ENCODE measurements around the gene NR6A1.

NR6A1 gene

DNA sequence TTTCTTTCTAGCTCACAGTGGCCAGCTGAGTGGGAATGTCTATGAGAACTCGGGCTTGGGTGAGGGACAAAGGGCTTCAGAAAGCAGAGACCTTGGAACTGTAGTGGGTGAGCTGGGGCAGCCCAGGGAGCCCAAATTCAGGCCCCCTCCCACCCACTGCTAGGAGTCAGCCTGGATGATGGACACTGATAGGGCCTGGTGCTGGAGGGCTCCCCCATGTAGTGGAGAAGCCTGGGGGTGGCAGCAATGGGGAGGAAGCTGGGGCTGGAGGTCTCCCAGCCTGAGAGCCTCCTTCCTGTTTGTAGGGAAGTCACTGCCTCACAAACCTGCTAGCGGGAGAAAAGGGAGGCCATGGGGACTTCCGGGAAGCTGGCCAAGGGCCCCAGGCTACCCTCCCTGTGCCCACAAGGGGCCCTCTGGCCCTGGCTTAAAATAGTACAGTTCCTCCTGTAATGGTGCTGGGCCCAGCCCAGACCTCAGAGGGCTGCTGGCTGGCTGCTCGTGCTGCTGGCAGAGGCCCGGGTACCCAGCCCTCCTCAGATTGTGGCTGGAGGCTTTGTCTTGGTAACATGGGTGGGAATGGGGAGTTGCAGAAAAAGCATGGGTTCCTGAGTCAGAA is 257.6 kb downstream of the NR6A1 start:
- H3K4me3 ChIP-seq (ENCODE audit: low read length) = no peak overlapping the region
- no peak overlapping the region for H3K27ac ChIP-seq (ENCODE audit: low read depth, low read length)
- peaks cover 8% of the 10 kb centered on the region for H3K27me3 ChIP-seq (ENCODE audit: control insufficient read depth, insufficient read depth, low read length)
- no peaks in the 10 kb centered on the region for H3K36me3 ChIP-seq (ENCODE audit: control insufficient read depth, insufficient read depth, low read length)
- H3K4me1 ChIP-seq (ENCODE audit: control insufficient read depth, insufficient read depth, low read length) = no peaks in the 10 kb centered on the region
- H3K9ac ChIP-seq (ENCODE audit: low read length) = no peak overlapping the region

DNA sequence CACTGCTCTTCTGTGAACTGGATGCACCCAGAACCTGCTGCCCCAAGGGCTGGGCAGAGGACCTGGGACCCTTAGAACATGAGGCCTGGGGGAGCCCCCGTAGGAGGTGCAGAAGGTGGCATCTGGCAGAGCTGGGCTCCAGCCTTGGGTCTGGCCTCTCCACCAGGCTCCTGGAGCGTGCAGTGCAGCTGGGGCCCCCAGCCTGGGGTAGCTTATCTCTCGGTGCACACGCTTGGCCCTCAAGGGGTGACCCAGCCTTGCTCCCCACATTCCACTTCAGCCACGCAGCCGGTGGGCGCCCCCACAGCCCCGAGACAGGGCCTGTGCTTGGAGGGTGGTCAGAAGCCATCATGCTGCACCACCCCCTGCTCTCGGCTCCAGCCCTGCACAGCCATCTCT is 258.3 kb downstream of the NR6A1 start:
- no peaks in the 10 kb centered on the region for H3K4me1 ChIP-seq (ENCODE audit: control insufficient read depth, insufficient read depth, low read length)

DNA sequence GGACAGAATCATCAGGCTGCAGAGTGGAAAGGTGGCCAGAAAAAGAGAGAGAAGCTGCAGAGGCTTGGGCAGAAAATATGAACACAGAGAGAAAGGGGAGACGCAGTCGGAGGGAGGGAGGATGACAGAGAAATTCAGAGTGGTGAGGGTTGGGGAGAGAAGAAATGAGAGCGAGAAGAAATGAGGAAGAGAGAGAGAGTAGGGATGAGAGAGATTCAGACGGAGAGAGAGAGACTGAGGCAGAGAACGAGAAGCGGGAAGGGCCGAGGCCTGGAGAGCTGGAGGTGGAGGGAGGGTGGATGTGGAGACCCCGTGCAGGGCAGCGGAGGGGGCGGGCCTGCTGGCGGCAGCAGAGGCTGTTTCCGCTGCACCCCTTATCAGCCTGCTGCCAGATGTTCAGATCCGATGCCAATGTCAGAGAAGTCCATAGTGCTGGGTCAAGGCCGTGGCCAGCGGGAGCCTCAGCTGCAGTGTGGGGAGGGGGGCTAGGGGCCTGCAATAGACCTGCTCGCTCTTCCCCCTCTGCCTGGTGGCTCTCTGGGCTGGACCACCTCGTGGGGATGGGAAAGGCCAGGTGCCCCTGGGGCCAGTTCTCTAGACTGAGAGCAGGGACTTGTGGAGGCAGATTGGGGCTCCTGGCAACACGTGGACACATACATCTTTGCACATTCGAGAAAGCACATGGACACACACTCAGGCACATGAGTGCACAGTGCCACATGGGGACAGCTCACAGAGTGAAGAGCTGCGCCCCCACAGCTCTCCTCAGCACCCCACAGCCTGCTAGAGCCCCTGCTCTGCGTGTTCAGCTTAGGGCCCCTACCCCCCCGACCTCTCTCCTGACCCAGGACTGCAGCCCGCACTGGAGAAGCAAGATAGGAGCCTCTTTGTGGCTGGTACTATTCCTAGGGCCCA is 259.0 kb downstream of the NR6A1 start:
- Histone ChIP-seq H3K27me3 (ENCODE audit: control insufficient read depth, insufficient read depth, low read length) (peaks cover 8% of the 10 kb centered on the region), H3K4me3 (ENCODE audit: low read length) (no peak overlapping the region), H3K4me1 (ENCODE audit: control insufficient read depth, insufficient read depth, low read length) (no peaks in the 10 kb centered on the region), H3K27ac (ENCODE audit: low read depth, low read length) (no peak overlapping the region), H3K36me3 (ENCODE audit: control insufficient read depth, insufficient read depth, low read length) (no peaks in the 10 kb centered on the region), H3K9ac (ENCODE audit: low read length) (no peak overlapping the region)

More for the DNA sequence above, 258.3 kb downstream of the NR6A1 start:
- H3K9ac ChIP-seq (ENCODE audit: low read length) = no peak overlapping the region
- H3K27me3 ChIP-seq (ENCODE audit: control insufficient read depth, insufficient read depth, low read length) = peaks cover 8% of the 10 kb centered on the region
- no peak overlapping the region for H3K4me3 ChIP-seq (ENCODE audit: low read length)
- no peak overlapping the region for H3K27ac ChIP-seq (ENCODE audit: low read depth, low read length)
- H3K36me3 ChIP-seq (ENCODE audit: control insufficient read depth, insufficient read depth, low read length) = no peaks in the 10 kb centered on the region

- H3K36me3 ChIP-seq (ENCODE audit: control insufficient read depth, insufficient read depth, low read length) = no peaks in the 10 kb centered on the region
- H3K4me1 ChIP-seq (ENCODE audit: control insufficient read depth, insufficient read depth, low read length) = no peaks in the 10 kb centered on the region
- no peak overlapping the region for H3K4me3 ChIP-seq (ENCODE audit: low read length)
- peaks cover 8% of the 10 kb centered on the region for H3K27me3 ChIP-seq (ENCODE audit: control insufficient read depth, insufficient read depth, low read length)
- H3K9ac ChIP-seq (ENCODE audit: low read length) = no peak overlapping the region
- H3K27ac ChIP-seq (ENCODE audit: low read depth, low read length) = no peak overlapping the region
Observed at GRCh38 chr9:124511426-124511840, 259.7 kb downstream of the NR6A1 start.

DNA sequence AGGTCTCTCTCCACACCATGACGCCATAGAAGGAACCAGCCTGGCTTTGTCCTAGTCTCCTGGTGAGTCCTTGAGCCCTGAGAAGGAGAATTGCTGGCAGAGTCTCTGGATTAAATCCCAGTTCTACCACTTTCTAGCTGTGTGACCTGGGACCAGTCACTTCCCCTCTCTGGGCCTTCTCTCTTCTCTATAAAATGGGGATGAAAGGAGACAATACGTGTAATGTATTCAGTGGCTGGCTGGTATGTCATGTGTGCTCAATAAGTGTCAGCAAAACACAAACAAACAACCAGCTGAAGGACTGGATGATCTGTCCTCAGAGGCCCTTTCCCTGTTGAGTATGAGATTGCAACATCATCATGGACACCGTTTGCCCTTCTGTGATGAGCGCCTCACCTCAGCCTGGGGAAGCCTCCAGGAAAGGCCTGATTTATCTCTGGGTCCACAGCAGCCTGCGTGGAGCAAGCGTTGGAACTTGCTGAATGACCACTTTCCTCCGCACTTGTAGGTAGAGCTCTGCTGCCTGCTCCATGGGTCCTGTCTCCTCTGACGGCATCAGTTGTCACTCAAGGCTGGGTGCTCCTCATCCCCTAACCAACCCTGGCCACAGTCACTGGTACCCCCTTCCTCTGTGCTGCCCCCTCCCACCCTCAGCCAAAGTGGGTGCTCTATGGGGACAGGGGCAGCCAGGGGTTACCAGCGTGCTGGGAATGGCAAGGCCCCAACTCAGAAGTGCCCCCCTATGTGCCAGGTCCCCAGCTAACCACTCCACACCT is 260.3 kb downstream of the NR6A1 start:
- no peaks in the 10 kb centered on the region for H3K36me3 ChIP-seq (ENCODE audit: control insufficient read depth, insufficient read depth, low read length)
- no peak overlapping the region for H3K9ac ChIP-seq (ENCODE audit: low read length)
- H3K4me3 ChIP-seq (ENCODE audit: low read length) = no peak overlapping the region
- H3K27ac ChIP-seq (ENCODE audit: low read depth, low read length) = no peak overlapping the region
- no peaks in the 10 kb centered on the region for H3K4me1 ChIP-seq (ENCODE audit: control insufficient read depth, insufficient read depth, low read length)
- H3K27me3 ChIP-seq (ENCODE audit: control insufficient read depth, insufficient read depth, low read length) = peaks cover 8% of the 10 kb centered on the region

DNA sequence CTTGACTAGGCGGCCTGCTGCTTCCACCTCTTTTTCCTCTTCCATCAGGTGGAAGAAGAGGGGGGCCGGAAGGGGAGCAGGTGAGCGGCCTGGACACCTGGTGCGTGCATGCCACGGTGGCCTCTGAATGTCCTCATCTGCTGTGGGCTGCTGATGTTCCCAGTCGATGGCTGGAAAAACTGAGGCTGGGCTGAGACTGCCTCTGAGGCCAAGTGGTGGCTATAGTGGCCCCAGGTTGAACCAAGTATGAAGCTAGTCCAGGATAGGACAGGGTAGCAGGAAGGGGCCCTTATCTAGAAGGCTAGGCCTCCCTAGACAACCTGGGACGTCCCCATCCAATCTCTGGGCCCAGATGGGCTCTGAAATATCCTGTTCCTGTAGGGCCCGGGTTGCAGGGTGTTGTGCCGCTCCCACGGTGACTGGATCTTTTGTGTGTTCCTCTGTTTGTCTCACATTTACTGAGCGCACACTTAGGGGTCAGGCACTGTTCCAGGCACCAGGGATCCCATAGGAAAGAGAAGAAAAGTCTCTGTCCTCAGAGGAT is 263.2 kb downstream of the NR6A1 start:
- Histone ChIP-seq H3K27me3 (ENCODE audit: control insufficient read depth, insufficient read depth, low read length) (peaks cover 21% of the 10 kb centered on the region), H3K27ac (ENCODE audit: low read depth, low read length) (no peak overlapping the region), H3K9ac (ENCODE audit: low read length) (no peak overlapping the region), H3K4me3 (ENCODE audit: low read length) (no peak overlapping the region), H3K4me1 (ENCODE audit: control insufficient read depth, insufficient read depth, low read length) (no peaks in the 10 kb centered on the region), H3K36me3 (ENCODE audit: control insufficient read depth, insufficient read depth, low read length) (no peaks in the 10 kb centered on the region)

- Histone ChIP-seq H3K27ac (ENCODE audit: low read depth, low read length) (no peak within 1 kb of the TSS), H3K9ac (ENCODE audit: low read length) (no peak within 1 kb of the TSS), H3K4me3 (ENCODE audit: low read length) (no peak within 1 kb of the TSS), H3K27me3 (ENCODE audit: control insufficient read depth, insufficient read depth, low read length) (peaks cover 23% of the 10 kb centered on the region), H3K4me1 (ENCODE audit: control insufficient read depth, insufficient read depth, low read length) (no peaks in the 10 kb centered on the region), H3K36me3 (ENCODE audit: control insufficient read depth, insufficient read depth, low read length) (no peaks in the 10 kb centered on the region)
Observed at GRCh38 chr9:124506931-124507879, 263.9 kb downstream of the NR6A1 start, which contains the start of gene NR5A1. TSS of gene NR5A1 (minus strand) at chr9:124507399. CDS start at chr9:124503395, 4,004 bp downstream.

DNA sequence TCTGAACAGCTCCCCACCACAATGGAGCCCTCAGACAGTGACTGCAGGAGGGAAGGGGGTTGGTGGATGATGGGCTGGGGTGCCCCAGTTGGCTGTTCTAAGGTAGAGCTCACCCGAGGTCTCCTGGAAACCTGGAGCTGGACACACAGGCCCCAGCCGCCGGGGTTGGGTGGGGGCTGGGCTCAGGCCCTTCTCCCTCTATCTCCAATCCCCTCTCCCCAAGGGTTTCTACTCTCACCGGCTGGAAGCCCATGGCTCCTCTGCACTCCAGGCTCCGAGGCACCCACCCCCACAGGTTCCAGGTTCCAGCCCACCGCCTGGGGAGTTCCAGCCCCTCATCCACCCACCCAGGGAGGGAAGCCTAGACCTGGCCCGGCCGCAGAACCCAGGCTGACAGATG is 264.7 kb downstream of the NR6A1 start:
- peaks cover 20% of the 10 kb centered on the region for H3K27me3 ChIP-seq (ENCODE audit: control insufficient read depth, insufficient read depth, low read length)
- no peaks in the 10 kb centered on the region for H3K4me1 ChIP-seq (ENCODE audit: control insufficient read depth, insufficient read depth, low read length)
- no peak overlapping the region for H3K27ac ChIP-seq (ENCODE audit: low read depth, low read length)
- no peaks in the 10 kb centered on the region for H3K36me3 ChIP-seq (ENCODE audit: control insufficient read depth, insufficient read depth, low read length)
- no peak overlapping the region for H3K4me3 ChIP-seq (ENCODE audit: low read length)
- no peak overlapping the region for H3K9ac ChIP-seq (ENCODE audit: low read length)

GRCh38 chr9:124505901-124506346 is 265.2 kb downstream of the NR6A1 start:
- no peaks in the 10 kb centered on the region for H3K36me3 ChIP-seq (ENCODE audit: control insufficient read depth, insufficient read depth, low read length)
- H3K27ac ChIP-seq (ENCODE audit: low read depth, low read length) = no peak overlapping the region
- no peaks in the 10 kb centered on the region for H3K4me1 ChIP-seq (ENCODE audit: control insufficient read depth, insufficient read depth, low read length)
- H3K4me3 ChIP-seq (ENCODE audit: low read length) = no peak overlapping the region
- H3K9ac ChIP-seq (ENCODE audit: low read length) = no peak overlapping the region
- H3K27me3 ChIP-seq (ENCODE audit: control insufficient read depth, insufficient read depth, low read length) = peaks cover 20% of the 10 kb centered on the region

- peaks cover 20% of the 10 kb centered on the region for H3K27me3 ChIP-seq (ENCODE audit: control insufficient read depth, insufficient read depth, low read length)
- no peaks in the 10 kb centered on the region for H3K36me3 ChIP-seq (ENCODE audit: control insufficient read depth, insufficient read depth, low read length)
- no peak overlapping the region for H3K27ac ChIP-seq (ENCODE audit: low read depth, low read length)
- no peak overlapping the region for H3K9ac ChIP-seq (ENCODE audit: low read length)
- no peak overlapping the region for H3K4me3 ChIP-seq (ENCODE audit: low read length)
- H3K4me1 ChIP-seq (ENCODE audit: control insufficient read depth, insufficient read depth, low read length) = no peaks in the 10 kb centered on the region
Observed at GRCh38 chr9:124505006-124505900, 265.9 kb downstream of the NR6A1 start.

Measured in rectal smooth muscle tissue (tissue), 1 donor.